ENCODE results near the gene IGF1R. TPM values are rescaled to one million over a fixed set of nuclear protein-coding genes. Genes with fewer than 3 reads are reported as not detected.

Gene IGF1R
- total RNA-seq, 1 experiment from 2014 or later = 0.56 TPM

GRCh38 chr15:98760112-98760826 lies 111.9 kb downstream of the IGF1R start:
- no peaks in the 10 kb centered on the region for H3K27me3 ChIP-seq (ENCODE audit: low read length)
- H3K4me3 ChIP-seq (ENCODE audit: low read length) = no peak overlapping the region
- no peaks in the 10 kb centered on the region for H3K79me2 ChIP-seq (ENCODE audit: low read length)
- no peaks in the 10 kb centered on the region for H3K36me3 ChIP-seq (ENCODE audit: insufficient read depth, low read length)
- no peak for DNase-seq
- no peaks in the 10 kb centered on the region for H3K9me2 ChIP-seq (replicated peaks; ENCODE audit: insufficient read depth, low read length)
- H2AFZ ChIP-seq (ENCODE audit: low read length) = no peak overlapping the region
- H3K4me1 ChIP-seq (ENCODE audit: low read length) = no peaks in the 10 kb centered on the region
- H3K9me3 ChIP-seq (ENCODE audit: low read length) = no peaks in the 10 kb centered on the region
- H3K4me2 ChIP-seq (ENCODE audit: low read depth, low read length, poor library complexity, severe bottlenecking) = no peak overlapping the region
- no peaks in the 10 kb centered on the region for H4K20me1 ChIP-seq (ENCODE audit: insufficient read depth, low read depth, low read length)
- H3K9ac ChIP-seq (ENCODE audit: low read length) = no peak overlapping the region
- no peak overlapping the region for H3K27ac ChIP-seq (ENCODE audit: low read length)

DNA sequence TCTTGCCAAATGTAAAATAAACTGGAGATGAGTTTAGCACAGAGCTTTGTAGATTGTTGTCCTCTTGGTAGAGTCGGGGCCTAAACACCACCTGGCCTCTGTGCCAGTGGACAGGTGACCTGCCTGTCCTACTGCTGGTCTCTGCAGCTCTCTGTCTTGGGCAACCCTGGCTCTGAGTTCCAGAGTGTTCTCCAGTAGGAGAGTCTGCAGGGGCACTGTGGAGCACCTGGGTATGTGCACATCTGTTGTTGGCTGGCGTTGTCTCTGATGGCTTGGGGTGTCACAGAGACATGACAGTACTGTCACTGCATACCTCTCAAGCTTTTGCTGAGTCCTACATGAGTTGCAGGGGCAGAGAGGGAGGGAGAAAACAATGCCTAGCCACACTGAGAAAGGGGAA lies 112.6 kb downstream of the IGF1R start:
- Histone ChIP-seq H3K9ac (ENCODE audit: low read length) (no peak overlapping the region), H2AFZ (ENCODE audit: low read length) (no peak overlapping the region), H3K27ac (ENCODE audit: low read length) (no peak overlapping the region), H3K27me3 (ENCODE audit: low read length) (no peaks in the 10 kb centered on the region), H4K20me1 (ENCODE audit: insufficient read depth, low read depth, low read length) (no peaks in the 10 kb centered on the region), H3K36me3 (ENCODE audit: insufficient read depth, low read length) (no peaks in the 10 kb centered on the region), H3K4me3 (ENCODE audit: low read length) (no peak overlapping the region), H3K9me3 (ENCODE audit: low read length) (no peaks in the 10 kb centered on the region), H3K4me1 (ENCODE audit: low read length) (no peaks in the 10 kb centered on the region), H3K79me2 (ENCODE audit: low read length) (no peaks in the 10 kb centered on the region), H3K4me2 (ENCODE audit: low read depth, low read length, poor library complexity, severe bottlenecking) (no peak overlapping the region), H3K9me2 (replicated peaks; ENCODE audit: insufficient read depth, low read length) (no peaks in the 10 kb centered on the region)
- no peak for DNase-seq

- Histone ChIP-seq H3K36me3 (ENCODE audit: insufficient read depth, low read length) (no peaks in the 10 kb centered on the region), H3K9me2 (replicated peaks; ENCODE audit: insufficient read depth, low read length) (no peaks in the 10 kb centered on the region), H3K4me3 (ENCODE audit: low read length) (no peak overlapping the region), H4K20me1 (ENCODE audit: insufficient read depth, low read depth, low read length) (no peaks in the 10 kb centered on the region), H3K27ac (ENCODE audit: low read length) (no peak overlapping the region), H3K79me2 (ENCODE audit: low read length) (no peaks in the 10 kb centered on the region), H3K9me3 (ENCODE audit: low read length) (no peaks in the 10 kb centered on the region), H3K4me2 (ENCODE audit: low read depth, low read length, poor library complexity, severe bottlenecking) (no peak overlapping the region), H3K4me1 (ENCODE audit: low read length) (no peaks in the 10 kb centered on the region), H3K9ac (ENCODE audit: low read length) (no peak overlapping the region), H2AFZ (ENCODE audit: low read length) (no peak overlapping the region), H3K27me3 (ENCODE audit: low read length) (no peaks in the 10 kb centered on the region)
- DNase-seq = no peak
These were observed 114.8 kb downstream of the IGF1R start for GRCh38 chr15:98763179-98763578.

- no peak for DNase-seq
- no peaks in the 10 kb centered on the region for H3K4me1 ChIP-seq (ENCODE audit: low read length)
- no peak overlapping the region for H3K4me3 ChIP-seq (ENCODE audit: low read length)
- no peaks in the 10 kb centered on the region for H3K27me3 ChIP-seq (ENCODE audit: low read length)
- H4K20me1 ChIP-seq (ENCODE audit: insufficient read depth, low read depth, low read length) = no peaks in the 10 kb centered on the region
- no peak overlapping the region for H3K9ac ChIP-seq (ENCODE audit: low read length)
- H3K79me2 ChIP-seq (ENCODE audit: low read length) = no peaks in the 10 kb centered on the region
- no peak overlapping the region for H3K4me2 ChIP-seq (ENCODE audit: low read depth, low read length, poor library complexity, severe bottlenecking)
- H3K9me3 ChIP-seq (ENCODE audit: low read length) = no peaks in the 10 kb centered on the region
- no peaks in the 10 kb centered on the region for H3K9me2 ChIP-seq (replicated peaks; ENCODE audit: insufficient read depth, low read length)
- no peaks in the 10 kb centered on the region for H3K36me3 ChIP-seq (ENCODE audit: insufficient read depth, low read length)
- no peak overlapping the region for H2AFZ ChIP-seq (ENCODE audit: low read length)
- H3K27ac ChIP-seq (ENCODE audit: low read length) = no peak overlapping the region
These were observed 116.0 kb downstream of the IGF1R start for GRCh38 chr15:98764291-98764690.

GRCh38 chr15:98765610-98766009 lies 117.3 kb downstream of the IGF1R start:
- H3K9me3 ChIP-seq (ENCODE audit: low read length) = no peaks in the 10 kb centered on the region
- H3K27ac ChIP-seq (ENCODE audit: low read length) = no peak overlapping the region
- no peaks in the 10 kb centered on the region for H3K27me3 ChIP-seq (ENCODE audit: low read length)
- H3K36me3 ChIP-seq (ENCODE audit: insufficient read depth, low read length) = no peaks in the 10 kb centered on the region
- H2AFZ ChIP-seq (ENCODE audit: low read length) = no peak overlapping the region
- no peaks in the 10 kb centered on the region for H3K9me2 ChIP-seq (replicated peaks; ENCODE audit: insufficient read depth, low read length)
- no peak overlapping the region for H3K4me2 ChIP-seq (ENCODE audit: low read depth, low read length, poor library complexity, severe bottlenecking)
- no peaks in the 10 kb centered on the region for H3K4me1 ChIP-seq (ENCODE audit: low read length)
- no peaks in the 10 kb centered on the region for H4K20me1 ChIP-seq (ENCODE audit: insufficient read depth, low read depth, low read length)
- H3K79me2 ChIP-seq (ENCODE audit: low read length) = no peaks in the 10 kb centered on the region
- no peak overlapping the region for H3K9ac ChIP-seq (ENCODE audit: low read length)
- H3K4me3 ChIP-seq (ENCODE audit: low read length) = no peak overlapping the region
- no peak for DNase-seq

GRCh38 chr15:98767692-98768091 lies 119.4 kb downstream of the IGF1R start:
- Histone ChIP-seq H3K36me3 (ENCODE audit: insufficient read depth, low read length) (no peaks in the 10 kb centered on the region), H3K27me3 (ENCODE audit: low read length) (no peaks in the 10 kb centered on the region), H3K9me2 (replicated peaks; ENCODE audit: insufficient read depth, low read length) (no peaks in the 10 kb centered on the region), H4K20me1 (ENCODE audit: insufficient read depth, low read depth, low read length) (no peaks in the 10 kb centered on the region), H3K4me2 (ENCODE audit: low read depth, low read length, poor library complexity, severe bottlenecking) (no peak overlapping the region), H3K9ac (ENCODE audit: low read length) (no peak overlapping the region), H3K79me2 (ENCODE audit: low read length) (no peaks in the 10 kb centered on the region), H3K27ac (ENCODE audit: low read length) (no peak overlapping the region), H2AFZ (ENCODE audit: low read length) (no peak overlapping the region), H3K4me3 (ENCODE audit: low read length) (no peak overlapping the region), H3K4me1 (ENCODE audit: low read length) (peaks cover 2% of the 10 kb centered on the region), H3K9me3 (ENCODE audit: low read length) (no peaks in the 10 kb centered on the region)
- DNase-seq = no peak

- Histone ChIP-seq H3K27me3 (ENCODE audit: low read length) (no peaks in the 10 kb centered on the region), H3K27ac (ENCODE audit: low read length) (no peak overlapping the region), H3K4me2 (ENCODE audit: low read depth, low read length, poor library complexity, severe bottlenecking) (no peak overlapping the region), H2AFZ (ENCODE audit: low read length) (no peak overlapping the region), H3K9me3 (ENCODE audit: low read length) (no peaks in the 10 kb centered on the region), H3K4me3 (ENCODE audit: low read length) (no peak overlapping the region), H3K36me3 (ENCODE audit: insufficient read depth, low read length) (no peaks in the 10 kb centered on the region), H3K9me2 (replicated peaks; ENCODE audit: insufficient read depth, low read length) (no peaks in the 10 kb centered on the region), H3K4me1 (ENCODE audit: low read length) (peaks cover 10% of the 10 kb centered on the region), H4K20me1 (ENCODE audit: insufficient read depth, low read depth, low read length) (no peaks in the 10 kb centered on the region), H3K79me2 (ENCODE audit: low read length) (no peaks in the 10 kb centered on the region), H3K9ac (ENCODE audit: low read length) (no peak overlapping the region)
- DNase-seq = no peak
These were observed 121.5 kb downstream of the IGF1R start for GRCh38 chr15:98769867-98770266.

DNA sequence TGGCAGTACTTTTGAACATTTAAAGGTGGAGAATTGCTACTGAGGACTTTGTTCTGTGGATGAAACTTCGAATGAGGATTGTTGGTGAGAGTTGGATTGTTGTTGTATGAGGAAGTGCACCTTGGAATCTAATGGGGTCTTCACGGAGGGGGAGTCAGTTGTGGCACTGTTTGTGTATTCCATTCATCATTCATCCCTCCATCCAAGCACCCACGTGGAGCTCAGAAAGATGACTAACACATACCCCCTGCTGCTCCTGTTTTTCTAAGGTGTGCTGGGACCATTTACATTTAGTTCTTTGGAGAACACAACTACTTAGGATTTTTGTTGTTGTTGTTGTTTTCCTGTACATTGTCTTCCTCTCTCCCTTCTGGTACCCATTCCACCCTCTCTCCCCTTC lies 122.6 kb downstream of the IGF1R start:
- H3K36me3 ChIP-seq (ENCODE audit: insufficient read depth, low read length) = no peaks in the 10 kb centered on the region
- H3K79me2 ChIP-seq (ENCODE audit: low read length) = no peaks in the 10 kb centered on the region
- H4K20me1 ChIP-seq (ENCODE audit: insufficient read depth, low read depth, low read length) = no peaks in the 10 kb centered on the region
- peaks cover 15% of the 10 kb centered on the region for H3K4me1 ChIP-seq (ENCODE audit: low read length)
- H3K9me2 ChIP-seq (replicated peaks; ENCODE audit: insufficient read depth, low read length) = no peaks in the 10 kb centered on the region
- no peaks in the 10 kb centered on the region for H3K9me3 ChIP-seq (ENCODE audit: low read length)
- no peak overlapping the region for H2AFZ ChIP-seq (ENCODE audit: low read length)
- no peak overlapping the region for H3K4me2 ChIP-seq (ENCODE audit: low read depth, low read length, poor library complexity, severe bottlenecking)
- H3K9ac ChIP-seq (ENCODE audit: low read length) = no peak overlapping the region
- H3K27me3 ChIP-seq (ENCODE audit: low read length) = no peaks in the 10 kb centered on the region
- no peak overlapping the region for H3K4me3 ChIP-seq (ENCODE audit: low read length)
- H3K27ac ChIP-seq (ENCODE audit: low read length) = no peak overlapping the region
- no peak for DNase-seq

Data from Karpas-422 (cell line).